A673 (cell line): ENCODE measurements around the gene FAM98B.

Source experiments
- CTCF ChIP-seq: fragments of 300-800, 200-600 bp; sonication (generic); conservative IDR thresholded peaks from 2 replicates; pipeline ENCODE4 v1.5.1; 2017; ENCODE audit warnings: low read depth, mild to moderate bottlenecking, antibody characterized with exemption, low read length, moderate library complexity, mixed read lengths
- EZH2 ChIP-seq: fragments of 200-600 bp; sonication (generic); IDR thresholded peaks from 2 replicates; pipeline ENCODE4 v1.6.1; 2017; ENCODE audit warnings: borderline replicate concordance, low read depth, mild to moderate bottlenecking, mixed read lengths, antibody characterized with exemption, low read length; ENCODE audit not compliant: poor library complexity, severe bottlenecking

- TF ChIP-seq CTCF (no peak), EZH2 (no peak)
These were observed 71.6 kb downstream of the FAM98B start for GRCh38 chr15:38525489-38525888.
